ENCODE results near the gene ELAVL1.

The ELAVL1 gene

GRCh38 chr19:7983995-7984837 is 21.2 kb downstream of the ELAVL1 start:
- DNase-seq (ENCODE audit: low spot score), result no peak

- DNase-seq (ENCODE audit: low spot score), result no peak
Measured at GRCh38 chr19:7983286-7983950, 22.0 kb downstream of the ELAVL1 start.

- no peak for DNase-seq (ENCODE audit: low spot score)
Measured at GRCh38 chr19:7982651-7983099, 22.8 kb downstream of the ELAVL1 start.

- DNase-seq (ENCODE audit: low spot score), result no peak
Measured at GRCh38 chr19:7982103-7982502, 23.3 kb downstream of the ELAVL1 start.

GRCh38 chr19:7981661-7982060 is 23.8 kb downstream of the ELAVL1 start:
- no peak for DNase-seq (ENCODE audit: low spot score)

- DNase-seq (ENCODE audit: low spot score), result no peak
Measured at GRCh38 chr19:7981199-7981598, 24.2 kb downstream of the ELAVL1 start.

- no peak for DNase-seq (ENCODE audit: low spot score)
Measured at GRCh38 chr19:7980635-7981121, 24.8 kb downstream of the ELAVL1 start.

GRCh38 chr19:7980168-7980567 is 25.3 kb downstream of the ELAVL1 start:
- no peak for DNase-seq (ENCODE audit: low spot score)

- no peak for DNase-seq (ENCODE audit: low spot score)
Measured at GRCh38 chr19:7979559-7979958, 25.9 kb downstream of the ELAVL1 start.

GRCh38 chr19:7979011-7979410 is 26.4 kb downstream of the ELAVL1 start:
- no peak for DNase-seq (ENCODE audit: low spot score)

- DNase-seq (ENCODE audit: low spot score), result no peak
Measured at GRCh38 chr19:7978179-7978825, 27.1 kb downstream of the ELAVL1 start.

GRCh38 chr19:7977723-7978040 is 27.8 kb downstream of the ELAVL1 start:
- no peak for DNase-seq (ENCODE audit: low spot score)

GRCh38 chr19:7977021-7977722 is 28.3 kb downstream of the ELAVL1 start:
- DNase-seq (ENCODE audit: low spot score), result no peak

- no peak for DNase-seq (ENCODE audit: low spot score)
Measured at GRCh38 chr19:7976461-7976860, 29.0 kb downstream of the ELAVL1 start.

- DNase-seq (ENCODE audit: low spot score), result no peak
Measured at GRCh38 chr19:7975037-7975436, 30.4 kb downstream of the ELAVL1 start.

- DNase-seq (ENCODE audit: low spot score), result no peak
Measured at GRCh38 chr19:7973883-7974282, 31.6 kb downstream of the ELAVL1 start.

GRCh38 chr19:7971553-7972520 is 33.6 kb downstream of the ELAVL1 start:
- no peak for DNase-seq (ENCODE audit: low spot score)

GRCh38 chr19:7970716-7971448 is 34.6 kb downstream of the ELAVL1 start:
- no peak for DNase-seq (ENCODE audit: low spot score)

- no peak for DNase-seq (ENCODE audit: low spot score)
Measured at GRCh38 chr19:7969555-7969939, 35.9 kb downstream of the ELAVL1 start.

GRCh38 chr19:7968796-7969554 is 36.5 kb downstream of the ELAVL1 start:
- DNase-seq (ENCODE audit: low spot score), result no peak
